SK-N-SH treated with all-trans-retinoic acid at 6 μM for 48 hours (cell line): ENCODE data around the gene THSD4.

ENCODE experiments used
- RARB ChIP-seq: fragments of 250-450 bp; sonication (Bioruptor Pico); IDR thresholded peaks from 2 replicates; pipeline ENCODE4 v1.8.0; 2021; ENCODE audit warnings: mild to moderate bottlenecking, moderate library complexity
- ZC3H10 ChIP-seq: fragments of 250-450 bp; sonication (Bioruptor Pico); IDR thresholded peaks from 2 replicates; pipeline ENCODE4 v1.5.1; 2021; ENCODE audit warnings: mild to moderate bottlenecking, moderate library complexity

DNA sequence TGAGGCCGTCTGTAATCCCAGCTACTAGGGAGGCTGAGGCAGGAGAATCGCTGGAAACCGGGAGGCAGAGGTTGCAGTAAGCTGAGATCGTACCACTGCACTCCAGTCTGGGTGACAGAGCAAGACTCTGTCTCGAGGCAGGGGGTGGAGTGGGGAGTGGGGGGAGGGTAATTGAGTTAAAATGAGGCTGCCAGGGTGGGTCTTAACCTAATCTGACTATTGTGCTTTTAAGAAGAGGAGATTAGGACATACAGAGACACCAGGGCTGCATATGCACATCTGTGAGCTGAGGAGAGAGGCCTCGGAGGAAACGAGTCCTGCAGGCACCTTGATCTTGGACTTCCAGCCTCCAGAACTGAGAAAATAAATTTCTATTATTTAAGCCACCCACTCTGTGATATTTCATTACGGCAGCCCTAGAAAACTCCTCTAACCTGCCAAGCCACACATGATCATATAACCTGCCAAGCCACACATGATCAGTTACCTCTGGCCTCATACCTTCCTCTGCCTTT lies 197.0 kb downstream of the THSD4 start:
- no peak for TF ChIP-seq ZC3H10 (CRISPR knock-in tag)
- no peak for TF ChIP-seq RARB
